Body of pancreas (tissue), 4 donors: Measurements from ENCODE around the gene C19orf73.

Experiments
- CTCF ChIP-seq, 7 experiments: fragments of 450-650 bp in 4 of 7; fragments of 200-600 bp in 3 of 7; sonication (generic) in 3 of 7; IDR thresholded peaks; one replicate each; pipeline ENCODE4 v1.5.1; 2016 to 2019; ENCODE audit warnings: antibody characterized with exemption in 7 of 7
- POLR2A ChIP-seq, 3 donors: fragments of 450-650 bp; IDR thresholded peaks; one replicate each; pipeline ENCODE4 v1.6.1; 2016; ENCODE audit warnings: antibody characterized with exemption in 3 of 3, mild to moderate bottlenecking in 2 of 3

- TF ChIP-seq POLR2A (IDR thresholded peaks at IDR 0.05) (no peak), CTCF (IDR thresholded peaks at IDR 0.05) (no peak)
These were observed 32.6 kb downstream of the C19orf73 start for GRCh38 chr19:49086296-49086695.
